GM21786 (cell line): ENCODE measurements around the gene GALNT7.

Source experiments
- ATAC-seq: cut with Tn5 transposase; IDR thresholded peaks from one replicate; pipeline ENCODE4 v1.9.1; 2021; ENCODE audit not compliant: unreplicated experiment

Gene GALNT7

DNA sequence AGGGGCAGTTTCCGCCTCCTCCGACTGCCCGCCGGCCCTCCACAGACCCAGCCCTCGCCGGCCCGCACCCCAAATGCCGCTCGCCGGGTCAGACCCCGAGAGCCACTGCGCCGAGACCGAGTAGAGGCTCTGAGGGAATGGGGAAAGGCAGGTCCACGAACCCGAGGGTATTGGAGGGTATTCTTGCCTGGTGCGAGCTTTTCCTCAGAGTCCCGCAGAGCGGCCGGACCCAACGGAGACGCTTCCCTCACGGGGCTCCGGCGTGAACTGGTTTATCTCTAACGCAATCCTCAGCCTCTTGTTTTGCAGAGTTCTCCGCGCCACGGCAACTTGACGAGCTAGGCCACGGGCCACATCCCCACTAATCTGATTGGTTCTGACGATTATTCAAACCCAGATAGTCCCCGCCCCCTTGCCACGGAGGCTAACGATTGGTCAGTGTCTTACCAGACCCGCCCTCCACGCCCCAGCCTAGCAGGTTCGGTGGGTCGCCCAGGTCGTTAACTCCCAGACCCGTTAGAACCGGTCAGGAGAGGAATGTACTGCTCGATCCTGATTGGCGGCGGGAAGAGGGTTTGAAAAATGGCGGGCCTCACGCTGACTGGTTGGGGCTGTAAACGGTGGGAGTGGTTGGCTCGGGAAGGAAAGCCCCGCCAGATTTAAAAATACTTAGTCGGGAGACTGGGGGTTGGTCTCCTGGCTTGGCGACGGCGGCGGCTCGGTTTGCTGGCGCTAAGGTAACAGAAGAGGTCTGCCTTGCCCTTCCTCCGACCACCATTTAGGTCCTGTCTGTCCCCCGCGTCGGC lies 165.7 kb downstream of the GALNT7 start, which contains the start of gene HMGB2:
Gene HMGB2 (minus strand): TSS at position 274 of the 806 bp plus-strand sequence. CDS start 709 bp downstream, outside the sequence.
- peak; percentile 90 for ATAC-seq

DNA sequence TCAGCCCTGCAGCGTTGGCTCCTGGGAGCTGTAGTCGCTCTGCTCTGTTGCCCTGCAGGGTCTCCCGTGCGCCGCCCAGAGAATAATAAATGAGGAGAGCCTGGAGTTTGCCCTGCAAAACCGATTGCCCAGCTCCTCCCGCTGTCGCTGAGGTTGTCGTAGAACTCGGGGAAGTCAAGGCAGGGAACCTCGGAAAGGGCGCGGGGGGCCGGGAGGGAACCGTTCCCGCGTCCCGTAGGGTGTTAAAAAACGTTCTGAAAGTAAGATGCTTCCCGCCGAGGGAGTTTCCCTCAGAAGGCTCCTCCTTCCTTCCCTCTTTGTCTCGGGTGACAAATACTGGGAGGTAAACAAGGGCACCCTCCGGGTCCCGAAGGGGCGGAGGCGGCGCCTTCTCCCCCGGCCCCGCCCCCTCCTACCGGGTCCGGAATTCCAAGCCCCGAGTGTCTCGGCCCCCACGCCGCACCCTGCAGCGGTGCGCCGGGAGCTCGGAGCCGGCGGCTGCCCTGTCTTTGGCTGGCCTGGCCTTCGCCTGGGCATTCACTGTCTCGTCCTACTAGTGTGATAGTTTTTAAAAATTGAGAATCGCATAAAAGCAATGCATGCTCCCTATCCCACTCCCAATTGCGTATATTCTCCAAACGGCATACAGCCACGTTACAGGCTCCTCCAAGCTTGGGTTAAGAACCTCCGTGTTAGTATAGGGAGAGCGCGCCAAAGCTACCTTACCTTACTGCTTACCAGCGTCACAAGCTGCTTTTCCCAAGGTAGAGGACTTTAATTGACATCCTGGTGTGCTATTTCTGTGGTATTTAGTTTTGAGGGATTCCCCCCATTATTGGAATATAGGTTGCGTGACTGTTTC lies 166.5 kb downstream of the GALNT7 start:
- ATAC-seq = peak; percentile 31

DNA sequence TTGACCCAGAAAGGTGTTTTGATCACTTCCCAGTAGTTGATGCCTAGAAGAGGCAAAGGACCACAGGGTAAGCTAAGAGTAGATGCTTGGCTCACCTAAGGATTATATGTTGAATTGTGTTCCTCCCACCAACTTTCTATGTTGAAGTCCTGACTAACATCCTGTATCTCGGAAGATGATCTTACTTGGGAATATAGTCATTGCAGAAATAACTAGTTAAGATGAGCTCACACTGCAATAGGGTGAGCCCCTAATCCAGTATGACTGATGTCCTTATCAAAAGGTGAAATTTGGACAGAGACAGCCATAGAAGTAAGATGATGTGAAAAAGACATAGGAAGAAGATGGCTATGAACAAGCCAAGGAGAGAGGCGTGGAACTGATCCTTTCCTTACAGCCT lies 168.9 kb downstream of the GALNT7 start:
- ATAC-seq = no peak

DNA sequence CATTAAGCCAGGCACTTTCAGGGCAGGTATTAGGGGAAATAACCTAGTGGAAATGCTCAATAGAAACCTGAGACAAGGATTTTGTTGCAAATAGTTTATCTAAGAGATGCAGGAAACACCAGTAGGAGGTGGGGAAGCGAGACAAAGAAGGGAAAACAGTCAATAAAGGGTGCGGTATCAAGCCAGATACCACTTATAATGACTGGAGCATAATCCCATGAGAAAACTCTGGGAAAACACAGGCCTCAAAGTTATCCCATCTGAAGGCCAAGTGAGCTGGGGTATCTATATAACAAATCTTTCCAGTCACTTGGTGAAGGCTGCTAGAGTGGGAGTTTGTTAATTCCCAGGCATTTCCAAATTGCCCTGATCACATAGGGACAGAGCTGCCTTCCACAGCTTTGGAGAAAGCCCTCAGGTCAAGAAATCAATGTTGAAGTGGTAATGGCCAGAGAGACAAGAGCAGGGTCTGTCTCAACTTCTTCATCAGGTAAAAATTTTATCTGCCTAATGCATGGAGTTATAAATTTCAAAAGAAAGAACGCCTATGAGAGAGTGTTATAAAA lies 175.3 kb downstream of the GALNT7 start:
- no peak for ATAC-seq

DNA sequence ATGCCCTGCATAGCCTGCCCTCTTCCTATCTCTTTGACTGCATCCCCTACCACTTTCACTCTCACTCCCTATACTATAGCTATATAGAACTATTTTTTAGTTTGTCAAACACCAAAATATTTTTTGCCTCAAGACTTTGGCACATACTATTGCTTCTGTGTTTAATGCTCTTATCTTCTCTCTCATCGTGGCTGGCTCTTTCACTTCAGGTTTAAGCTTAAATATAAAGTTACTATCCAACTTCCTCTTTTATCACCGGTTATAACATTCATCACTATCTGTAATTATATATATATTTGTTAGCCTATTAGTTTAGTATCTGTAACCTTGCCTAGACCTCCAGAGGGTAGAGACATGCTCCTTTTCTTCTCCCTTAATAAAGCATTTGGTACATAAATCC lies 177.0 kb downstream of the GALNT7 start:
- ATAC-seq = peak; percentile 61

DNA sequence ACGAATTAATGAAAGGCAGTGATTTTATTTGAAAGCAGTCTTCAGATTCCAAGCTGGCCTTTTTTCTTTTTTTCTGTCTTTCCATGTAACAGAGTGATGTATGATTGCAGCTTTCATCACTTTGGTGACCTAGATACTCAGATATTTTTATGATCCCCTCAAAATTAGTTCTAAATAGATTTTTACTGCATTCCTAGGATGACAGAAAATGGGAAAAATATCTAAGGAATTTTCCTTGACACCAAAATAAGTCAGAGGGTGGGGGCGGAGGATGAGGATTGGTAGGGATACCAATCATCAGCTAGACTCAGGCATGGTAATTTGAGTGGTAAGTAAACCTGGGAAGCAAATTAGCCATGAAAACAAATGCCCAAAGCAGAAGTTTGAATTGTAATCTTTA lies 177.5 kb downstream of the GALNT7 start:
- no peak for ATAC-seq

DNA sequence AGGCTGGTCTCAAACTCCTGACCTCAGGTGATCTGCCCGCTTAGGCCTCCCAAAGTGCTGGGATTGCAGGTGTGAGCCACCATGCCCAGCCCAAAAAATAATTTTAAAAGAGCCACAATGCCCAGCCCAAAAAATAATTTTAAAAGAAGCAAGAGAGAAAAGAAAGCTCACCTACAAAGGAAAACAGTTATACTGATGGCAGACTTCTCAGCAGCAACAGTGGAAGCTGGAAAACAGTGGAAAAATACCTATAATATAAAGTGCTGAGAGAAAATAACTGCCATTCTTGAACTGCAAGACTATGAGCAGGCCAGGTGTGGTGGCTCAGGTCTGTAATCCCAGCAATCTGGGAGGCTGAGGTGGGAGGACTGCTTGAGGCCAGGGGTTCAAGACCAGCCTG lies 178.9 kb downstream of the GALNT7 start:
- no peak for ATAC-seq

DNA sequence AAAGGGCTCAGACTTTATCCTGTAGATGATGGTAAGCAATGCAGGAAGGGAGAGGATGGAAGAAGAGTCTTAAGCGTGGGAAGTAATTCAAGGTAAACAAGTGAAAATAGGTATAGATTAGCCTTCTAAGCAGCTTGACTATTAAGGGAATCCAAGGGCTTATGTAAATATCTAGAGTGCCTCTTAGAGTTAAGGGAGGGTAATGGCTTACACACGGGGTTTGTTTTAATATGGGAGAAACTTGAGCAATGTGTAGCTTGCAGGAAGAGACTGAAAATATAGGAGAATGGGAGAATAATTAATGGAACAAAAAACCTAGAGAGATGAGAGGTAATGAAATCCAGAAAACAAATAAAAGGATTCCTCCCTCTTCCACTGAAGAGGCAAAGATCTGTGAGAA lies 189.3 kb downstream of the GALNT7 start:
- no peak for ATAC-seq

DNA sequence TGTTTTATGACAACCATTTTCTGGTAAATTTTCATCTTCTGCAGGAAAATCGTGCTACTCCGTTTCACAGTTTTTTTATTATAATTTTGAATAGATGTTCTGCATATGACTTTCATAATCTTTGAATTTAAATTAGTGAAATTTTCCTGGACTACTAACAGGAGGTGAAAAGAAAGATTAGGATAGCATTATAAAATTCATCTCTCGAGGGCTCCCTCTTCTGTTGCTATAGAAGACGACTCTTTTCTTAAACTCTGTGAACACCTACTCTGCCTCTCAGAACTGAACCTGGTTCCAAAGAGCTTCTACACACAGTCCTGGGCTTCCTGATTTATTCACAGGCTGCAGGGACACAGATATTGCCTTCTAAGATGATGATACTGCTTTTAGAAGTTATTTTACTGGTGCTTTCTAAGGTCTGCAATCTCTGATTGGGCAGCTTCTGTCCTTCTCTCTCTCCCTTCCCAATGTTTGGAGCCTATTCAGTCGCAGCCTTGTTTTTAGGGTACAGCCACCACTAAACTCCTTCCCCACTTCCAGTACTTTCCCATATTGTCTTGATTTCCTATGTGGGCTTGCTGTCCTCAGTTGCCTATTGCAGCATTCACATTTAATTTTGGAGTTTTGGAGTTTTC lies 192.1 kb downstream of the GALNT7 start:
- no peak for ATAC-seq

DNA sequence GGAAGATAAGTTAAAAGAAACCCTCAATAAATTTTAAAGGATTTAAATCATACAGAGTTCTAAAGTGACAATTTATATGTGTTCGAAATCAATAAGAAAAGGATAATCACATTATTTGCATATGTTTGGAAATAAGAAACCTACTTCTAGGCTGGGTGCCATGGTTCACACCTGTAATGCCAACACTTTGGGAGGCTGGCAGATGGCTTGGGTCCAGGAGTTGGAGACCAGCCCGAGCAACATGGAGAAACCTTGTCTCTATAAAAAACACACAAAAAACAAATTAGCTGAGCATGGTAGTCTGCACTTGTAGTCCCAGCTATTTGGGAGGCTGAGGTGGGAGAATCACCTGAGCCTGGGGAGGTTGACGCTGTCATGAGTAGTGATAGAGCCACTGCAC lies 194.1 kb downstream of the GALNT7 start:
- ATAC-seq = no peak

DNA sequence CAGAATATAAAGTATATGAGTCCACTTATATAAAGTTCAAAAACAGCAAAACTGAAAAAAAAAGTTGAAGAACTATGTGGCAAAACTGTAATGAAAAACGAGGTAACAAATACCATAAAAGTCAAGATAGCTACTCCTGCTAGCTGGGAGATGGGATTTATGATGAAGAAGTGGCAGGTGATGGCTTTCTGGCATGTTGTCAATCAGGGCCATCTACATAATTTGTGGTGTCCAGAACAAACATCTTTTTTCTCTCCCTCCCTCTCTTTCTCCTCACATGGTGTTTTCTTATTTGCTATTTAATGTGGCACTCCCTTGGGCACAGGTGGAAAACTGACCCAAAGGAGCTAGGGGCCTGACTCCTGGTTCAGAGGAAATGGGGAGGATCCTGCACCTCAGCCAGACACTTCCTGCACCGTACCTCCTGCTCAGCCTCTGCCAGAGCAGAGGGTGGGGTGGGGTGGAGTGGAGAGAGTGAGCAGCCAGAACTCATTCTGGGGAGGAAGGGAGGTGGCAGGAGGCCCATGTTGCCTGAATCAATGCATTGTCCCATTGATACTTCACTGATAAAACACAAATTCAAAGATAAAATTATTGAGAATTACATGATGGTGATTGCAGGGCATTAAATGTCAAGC lies 196.9 kb downstream of the GALNT7 start:
- no peak for ATAC-seq

DNA sequence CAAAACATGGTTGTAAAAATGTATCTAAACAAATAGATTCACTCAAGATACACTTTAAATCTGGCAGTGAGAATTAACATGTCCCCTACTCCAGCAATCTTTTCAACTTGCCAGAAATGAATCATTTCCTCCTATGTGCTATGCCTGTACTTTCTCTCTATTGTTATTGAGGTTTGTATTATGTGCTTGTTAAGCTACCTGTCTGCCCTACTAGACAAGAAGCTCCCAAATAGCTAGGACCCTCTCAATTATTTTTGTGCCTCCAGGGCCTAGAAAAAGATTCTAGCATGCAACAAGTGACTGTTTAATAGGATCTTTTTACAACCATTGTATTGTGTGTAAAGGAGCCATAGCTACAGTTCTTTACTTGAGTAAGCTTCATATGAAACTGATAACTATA lies 198.7 kb downstream of the GALNT7 start:
- ATAC-seq = peak; percentile 16

DNA sequence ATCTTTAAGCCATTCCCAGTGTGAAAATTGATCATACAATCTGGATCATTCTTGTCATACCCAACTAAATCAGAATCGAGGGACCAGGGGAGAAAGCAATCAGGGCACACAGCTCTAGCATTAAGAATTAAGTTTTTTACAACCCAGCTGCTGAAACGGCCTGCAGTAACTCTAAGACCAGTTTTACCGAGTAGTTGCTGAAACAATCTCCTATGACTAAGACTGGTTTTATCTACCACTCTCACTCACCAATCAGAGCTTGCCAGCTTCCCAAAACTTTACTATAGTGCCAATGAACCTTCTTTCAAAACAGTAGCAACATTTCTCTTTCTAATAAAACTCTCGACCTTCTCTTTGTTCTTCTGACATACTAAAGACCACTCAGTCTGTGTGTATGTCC lies 199.3 kb downstream of the GALNT7 start:
- ATAC-seq = no peak

DNA sequence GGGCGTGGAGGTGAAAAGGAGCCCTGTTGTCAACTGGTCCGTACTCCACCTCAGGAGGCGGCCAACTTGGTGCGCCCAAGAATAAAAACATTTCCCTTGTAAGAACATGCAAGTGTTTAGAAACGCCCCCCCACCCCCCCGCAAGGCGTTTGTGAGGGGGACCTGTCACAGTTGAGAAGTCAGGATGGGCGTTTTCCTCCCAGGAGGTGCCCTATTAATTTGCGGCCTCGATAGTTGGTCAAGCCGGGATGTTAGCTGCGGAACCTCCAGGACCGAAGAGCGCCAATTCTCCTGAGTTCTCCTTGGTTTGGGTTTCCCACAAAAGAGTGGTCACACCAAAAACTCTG lies 201.5 kb downstream of the GALNT7 start:
- peak; percentile 4 for ATAC-seq

DNA sequence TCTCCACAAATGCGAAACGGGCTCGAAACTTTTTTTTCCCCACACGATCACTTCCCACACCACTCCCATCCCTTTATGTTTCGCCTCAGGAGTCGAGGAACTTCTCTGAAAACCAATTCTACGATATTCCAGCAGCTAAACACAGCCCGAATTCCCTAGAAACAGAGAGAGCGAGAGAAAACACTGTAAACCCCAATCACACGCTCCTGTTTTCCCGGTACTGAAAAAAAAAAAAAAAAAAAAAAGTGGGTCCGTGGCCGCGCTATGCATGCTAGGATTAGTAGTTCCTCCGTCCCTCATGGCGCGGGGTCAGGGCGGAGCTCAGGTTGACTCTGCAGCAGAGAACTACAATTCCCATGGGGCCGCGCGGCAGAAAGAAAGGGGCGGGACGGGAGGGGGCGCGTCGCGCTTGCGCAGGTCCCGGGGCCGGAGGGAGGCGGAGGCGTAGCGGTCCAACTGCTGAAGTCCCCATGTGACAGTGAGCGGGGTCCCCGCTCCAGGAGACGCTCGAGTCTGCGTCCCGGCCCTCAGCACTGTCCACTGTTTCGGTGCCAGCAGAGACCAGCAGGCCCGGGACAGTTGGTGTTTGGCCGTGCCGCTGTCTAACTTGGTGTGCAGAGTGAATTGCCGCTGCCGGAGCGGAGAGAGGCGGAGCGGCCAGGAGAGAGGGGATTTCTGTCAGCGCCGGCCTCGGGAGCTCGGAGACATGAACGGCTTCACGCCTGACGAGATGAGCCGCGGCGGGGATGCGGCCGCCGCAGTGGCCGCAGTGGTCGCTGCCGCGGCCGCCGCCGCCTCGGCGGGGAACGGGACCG lies 202.1 kb downstream of the GALNT7 start, which contains the start of gene SAP30:
Gene SAP30 (plus strand): TSS at position 478 of the 815 bp plus-strand sequence. CDS start 229 bp downstream, at position 707.
- peak; percentile 64 for ATAC-seq

DNA sequence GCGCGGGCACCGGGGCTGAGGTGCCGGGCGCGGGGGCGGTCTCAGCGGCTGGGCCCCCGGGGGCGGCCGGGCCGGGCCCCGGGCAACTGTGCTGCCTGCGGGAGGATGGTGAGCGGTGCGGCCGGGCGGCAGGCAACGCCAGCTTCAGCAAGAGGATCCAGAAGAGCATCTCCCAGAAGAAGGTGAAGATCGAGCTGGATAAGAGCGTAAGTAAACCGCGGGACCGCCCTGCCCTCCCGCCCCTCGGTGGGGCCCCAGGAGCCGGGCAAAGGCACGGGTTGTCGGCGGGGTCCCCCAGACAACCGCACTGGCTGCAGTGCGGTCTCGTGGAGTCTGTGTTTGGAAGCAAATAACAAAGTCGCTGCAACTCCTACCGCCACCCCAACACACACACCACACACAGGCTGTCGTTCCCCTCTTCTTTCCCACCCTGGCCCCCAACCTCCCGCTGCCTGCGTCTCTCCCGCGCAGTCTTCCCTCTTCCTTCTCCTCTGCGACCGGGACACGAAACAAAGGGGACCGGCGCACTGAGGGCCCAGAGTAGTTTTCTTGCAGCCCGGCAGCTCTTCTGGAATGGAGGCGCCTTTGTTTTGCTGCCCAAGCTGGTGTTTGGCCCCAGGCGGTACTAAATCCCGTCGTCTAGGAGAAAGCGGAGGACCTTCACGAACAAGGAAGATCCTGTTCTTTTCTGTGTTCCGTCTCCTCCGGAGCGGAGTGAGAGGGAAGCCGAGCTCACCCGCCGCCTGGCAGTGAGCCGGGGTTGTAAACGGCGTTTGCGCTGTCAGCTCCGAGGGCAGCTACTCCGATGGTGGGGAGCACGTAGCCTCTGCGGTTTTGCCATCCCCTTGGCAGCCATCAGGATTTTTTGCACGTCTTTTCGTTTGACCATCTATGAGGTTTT lies 202.9 kb downstream of the GALNT7 start:
- ATAC-seq = peak; percentile 15
